SK-N-SH (cell line): Measurements from ENCODE around the gene ROM1.

Experiments used
- MXI1 ChIP-seq: IDR thresholded peaks from 2 replicates; pipeline ENCODE4 v1.6.1; 2012; ENCODE audit warnings: mild to moderate bottlenecking, low read depth, low read length, improper control_type of control experiment
- PBX3 ChIP-seq: IDR thresholded peaks from 2 replicates; pipeline ENCODE4; 2012
- SMC3 ChIP-seq: IDR thresholded peaks from 2 replicates; pipeline ENCODE4 v1.6.1; 2012; ENCODE audit warnings: low read depth, low read length, improper control_type of control experiment
- TF ChIP-seq, protein P1 (sequence below): fragments of 200-600 bp; sonication (generic); IDR thresholded peaks from 2 replicates; pipeline ENCODE4 v1.6.1; 2017; ENCODE audit warnings: antibody characterized with exemption, mild to moderate bottlenecking, moderate library complexity

DNA sequence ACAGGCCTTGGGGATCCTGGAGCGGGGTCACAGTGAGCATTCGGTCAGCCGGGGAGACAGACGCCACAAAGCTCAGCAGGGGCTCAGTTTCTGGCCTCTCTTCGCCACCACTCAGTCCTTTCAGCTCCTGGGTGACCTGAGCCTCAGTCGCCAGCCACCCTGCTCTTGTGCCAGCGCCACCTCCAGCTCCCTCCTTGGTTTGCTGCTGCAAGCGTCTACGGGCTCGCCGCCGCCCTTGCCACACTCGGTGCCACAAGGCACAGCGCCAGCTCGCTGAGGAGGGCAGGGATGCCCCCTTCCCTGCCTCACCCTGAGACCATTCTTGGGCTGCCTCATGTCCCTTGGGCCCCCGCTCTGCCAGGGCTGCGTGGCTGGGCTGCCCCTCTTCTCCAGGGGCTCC is 37.9 kb upstream of the ROM1 start:
- TF ChIP-seq SMC3 (no peak), PBX3 (no peak), MXI1 (no peak)
- TF ChIP-seq, protein P1, sequence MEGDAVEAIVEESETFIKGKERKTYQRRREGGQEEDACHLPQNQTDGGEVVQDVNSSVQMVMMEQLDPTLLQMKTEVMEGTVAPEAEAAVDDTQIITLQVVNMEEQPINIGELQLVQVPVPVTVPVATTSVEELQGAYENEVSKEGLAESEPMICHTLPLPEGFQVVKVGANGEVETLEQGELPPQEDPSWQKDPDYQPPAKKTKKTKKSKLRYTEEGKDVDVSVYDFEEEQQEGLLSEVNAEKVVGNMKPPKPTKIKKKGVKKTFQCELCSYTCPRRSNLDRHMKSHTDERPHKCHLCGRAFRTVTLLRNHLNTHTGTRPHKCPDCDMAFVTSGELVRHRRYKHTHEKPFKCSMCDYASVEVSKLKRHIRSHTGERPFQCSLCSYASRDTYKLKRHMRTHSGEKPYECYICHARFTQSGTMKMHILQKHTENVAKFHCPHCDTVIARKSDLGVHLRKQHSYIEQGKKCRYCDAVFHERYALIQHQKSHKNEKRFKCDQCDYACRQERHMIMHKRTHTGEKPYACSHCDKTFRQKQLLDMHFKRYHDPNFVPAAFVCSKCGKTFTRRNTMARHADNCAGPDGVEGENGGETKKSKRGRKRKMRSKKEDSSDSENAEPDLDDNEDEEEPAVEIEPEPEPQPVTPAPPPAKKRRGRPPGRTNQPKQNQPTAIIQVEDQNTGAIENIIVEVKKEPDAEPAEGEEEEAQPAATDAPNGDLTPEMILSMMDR = no peak
